ENCODE data around the gene SYK.
"Not testable (repeated sequence)": the region's sequence is repeated elsewhere in the genome, so short reads cannot be mapped to it uniquely, and the experiment has no call there.

SYK gene

GRCh38 chr9:90882991-90883600 is 81.5 kb downstream of the SYK start:
- no peak for DNase-seq

DNA sequence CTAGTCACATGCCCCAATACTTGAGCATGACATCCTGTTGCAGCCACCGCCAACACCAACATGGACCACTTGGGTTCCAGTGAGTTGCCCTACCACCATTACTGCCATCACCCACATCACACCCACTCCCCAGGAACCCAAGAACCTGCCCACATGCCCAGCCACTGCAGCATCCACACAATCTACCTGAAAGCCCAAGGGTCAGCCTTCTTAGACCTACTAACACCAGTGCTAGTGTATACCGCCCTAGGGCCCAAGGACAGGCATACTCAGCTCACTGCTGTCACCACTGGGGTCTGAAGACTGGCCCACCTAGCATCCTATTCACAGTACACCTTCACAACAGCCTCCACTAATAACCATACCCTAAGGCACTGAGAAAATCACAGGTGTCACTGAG is 82.0 kb downstream of the SYK start:
- no peak for DNase-seq

DNA sequence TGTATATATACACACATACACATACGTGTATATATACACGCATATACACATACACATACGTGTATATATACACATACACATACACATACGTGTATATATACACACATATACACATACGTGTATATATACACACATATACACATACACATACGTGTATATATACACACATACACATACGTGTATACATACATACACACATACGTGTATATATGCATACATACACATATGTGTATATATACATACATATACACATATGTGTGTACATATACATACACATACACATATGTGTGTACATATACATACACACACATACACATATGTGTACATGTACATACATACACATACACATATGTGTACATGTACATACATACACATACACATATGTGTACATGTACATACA is 82.6 kb downstream of the SYK start:
- DNase-seq = no peak

DNA sequence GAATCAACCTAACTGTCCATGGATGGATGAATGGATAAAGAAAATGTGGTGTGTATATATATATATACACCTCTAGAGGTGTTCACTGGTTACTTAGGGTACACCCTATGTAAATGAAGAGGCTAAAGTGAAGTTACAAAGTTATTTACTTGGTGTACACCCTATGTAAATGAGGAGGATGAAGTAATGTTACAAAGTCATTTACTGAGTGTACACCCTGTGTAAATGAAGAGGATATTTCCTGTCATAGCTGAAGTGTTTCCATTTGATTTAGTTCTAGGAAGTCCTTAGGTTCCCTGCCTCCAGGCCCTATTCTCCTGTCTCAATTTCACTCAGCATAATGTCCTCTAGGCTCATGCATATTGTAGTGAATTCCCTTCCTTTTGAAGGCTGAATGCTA is 85.2 kb downstream of the SYK start:
- DNase-seq = not testable (repeated sequence)

DNA sequence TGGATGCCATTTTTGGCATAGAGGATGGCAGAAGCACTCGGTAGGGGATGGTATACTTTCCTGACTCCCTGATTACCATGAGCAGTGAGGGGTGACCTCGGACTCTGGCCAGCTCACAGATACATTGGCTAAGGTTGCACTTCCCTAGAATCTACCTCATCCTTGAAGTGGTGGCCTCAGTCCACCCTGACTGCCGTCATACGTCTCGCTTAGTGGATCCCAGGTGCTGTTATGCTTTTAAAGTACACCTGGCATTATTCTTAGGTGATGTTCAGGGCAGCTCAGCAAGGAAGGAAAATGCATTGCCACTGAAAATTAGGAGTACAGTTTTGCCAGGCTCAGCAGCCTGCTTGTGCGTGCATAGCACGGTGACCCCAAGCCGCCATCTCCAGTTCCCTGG is 87.3 kb downstream of the SYK start:
- DNase-seq = no peak

DNA sequence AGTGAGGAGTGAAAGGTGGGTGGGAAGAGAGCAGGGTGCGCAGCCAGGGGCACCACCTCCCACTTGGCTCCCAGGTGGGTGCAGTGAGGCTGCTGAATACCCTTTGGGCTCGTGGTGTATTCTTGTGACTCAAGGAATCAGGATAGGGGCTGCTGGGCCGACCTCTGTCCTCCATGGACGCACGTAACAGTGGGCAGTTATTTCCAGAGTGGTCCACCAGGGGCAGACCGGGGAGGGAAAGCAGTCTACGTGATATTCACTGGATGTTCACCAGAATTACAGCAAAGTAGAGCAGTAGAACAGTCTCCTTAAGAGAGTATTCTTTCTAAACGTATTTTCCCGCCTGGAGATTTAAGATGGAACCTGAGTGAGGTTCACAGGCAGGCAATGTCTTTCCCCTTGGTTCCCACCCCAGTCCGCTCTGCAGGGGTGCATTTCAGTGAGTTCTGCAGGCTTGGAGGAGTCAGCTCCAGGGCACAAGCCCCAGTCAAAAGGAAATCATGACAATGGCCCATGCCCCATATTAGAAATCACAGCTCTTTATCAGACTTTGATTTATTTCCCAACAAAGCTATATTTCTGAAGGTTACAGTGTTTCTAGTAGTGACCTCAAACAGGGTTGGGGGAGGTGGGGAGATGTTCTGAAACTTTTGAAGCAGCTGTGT is 88.7 kb downstream of the SYK start:
- no peak for DNase-seq

GRCh38 chr9:90891308-90892040 is 89.9 kb downstream of the SYK start:
- peak; percentile 72 for DNase-seq

DNA sequence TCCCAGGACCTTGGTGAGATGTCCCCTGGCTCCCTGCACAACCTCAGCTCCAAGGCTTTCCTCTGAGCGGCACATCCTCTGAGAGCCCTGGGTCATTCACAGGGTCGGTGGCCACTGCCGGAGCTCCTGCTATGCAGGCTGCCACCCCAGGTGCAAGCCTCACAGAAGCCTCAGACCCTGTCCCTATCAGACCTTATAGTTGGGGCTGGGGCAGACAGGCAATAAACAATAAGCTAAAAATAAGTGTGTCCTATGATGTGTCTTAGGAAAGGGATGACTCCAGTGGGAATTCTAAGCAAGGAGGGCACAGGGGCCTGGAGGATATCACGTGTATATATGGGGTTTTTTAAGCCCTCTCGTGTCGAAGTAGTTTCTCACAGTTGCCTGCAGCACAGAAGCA is 91.3 kb downstream of the SYK start:
- no peak for DNase-seq

GRCh38 chr9:90893706-90894105 is 92.1 kb downstream of the SYK start:
- no peak for DNase-seq

DNA sequence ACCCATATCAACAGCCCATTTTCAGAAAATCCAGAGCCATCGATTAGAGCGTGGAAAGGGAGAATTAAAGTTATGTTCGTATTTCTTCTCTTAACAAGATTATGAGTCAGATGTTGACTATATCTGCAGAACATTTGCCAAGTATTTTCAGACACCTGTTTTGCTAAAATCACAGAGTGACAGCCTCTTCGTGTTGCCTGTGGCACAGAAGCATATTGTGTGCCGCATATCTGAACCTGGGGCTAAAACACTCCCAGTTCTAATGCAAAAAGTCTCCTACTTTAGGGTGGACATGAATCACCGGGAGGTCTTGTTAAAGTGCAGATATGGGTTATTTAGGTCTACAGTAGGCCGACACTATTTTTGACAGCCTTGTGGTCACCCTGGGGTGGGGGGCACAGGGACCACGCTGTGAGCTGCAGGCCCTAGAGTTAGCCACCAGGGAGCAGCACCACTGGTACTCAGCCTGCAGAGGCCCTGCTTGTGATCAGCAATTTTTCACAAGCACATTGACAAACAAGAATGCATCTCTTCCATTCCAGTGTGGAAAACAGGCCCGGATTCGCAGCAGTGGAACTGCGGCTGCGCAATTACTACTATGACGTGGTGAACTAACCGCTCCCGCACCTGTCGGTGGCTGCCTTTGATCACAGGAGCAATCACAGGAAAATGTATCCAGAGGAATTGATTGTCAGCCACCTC is 93.5 kb downstream of the SYK start:
- DNase-seq = no peak

DNA sequence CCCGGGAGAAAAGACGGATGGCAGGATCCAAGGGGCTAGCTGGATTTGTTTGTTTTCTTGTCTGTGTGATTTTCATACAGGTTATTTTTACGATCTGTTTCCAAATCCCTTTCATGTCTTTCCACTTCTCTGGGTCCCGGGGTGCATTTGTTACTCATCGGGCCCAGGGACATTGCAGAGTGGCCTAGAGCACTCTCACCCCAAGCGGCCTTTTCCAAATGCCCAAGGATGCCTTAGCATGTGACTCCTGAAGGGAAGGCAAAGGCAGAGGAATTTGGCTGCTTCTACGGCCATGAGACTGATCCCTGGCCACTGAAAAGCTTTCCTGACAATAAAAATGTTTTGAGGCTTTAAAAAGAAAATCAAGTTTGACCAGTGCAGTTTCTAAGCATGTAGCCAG is 94.2 kb downstream of the SYK start:
- DNase-seq = no peak

- DNase-seq = no peak
Observed at GRCh38 chr9:90896231-90896630, 94.6 kb downstream of the SYK start.

DNA sequence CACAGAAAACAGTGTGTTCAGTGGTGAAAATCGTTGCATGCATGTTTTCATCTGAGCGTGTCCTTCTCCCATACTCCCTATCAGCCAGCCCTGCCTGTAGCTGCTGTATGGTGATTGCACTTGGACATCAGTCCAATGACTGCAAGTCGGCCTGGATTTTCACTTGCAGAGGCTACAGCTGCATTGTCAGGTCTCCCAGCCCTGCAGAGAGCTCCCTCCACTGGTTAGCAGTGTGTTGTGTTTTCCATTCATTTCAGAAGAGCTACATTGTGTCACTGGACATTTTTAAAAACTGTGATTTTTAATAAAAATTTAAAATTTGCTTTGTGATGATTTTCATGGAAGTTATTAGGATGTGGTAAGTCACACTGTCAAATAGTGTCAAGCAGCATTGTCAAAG is 96.6 kb downstream of the SYK start:
- DNase-seq = no peak

DNA sequence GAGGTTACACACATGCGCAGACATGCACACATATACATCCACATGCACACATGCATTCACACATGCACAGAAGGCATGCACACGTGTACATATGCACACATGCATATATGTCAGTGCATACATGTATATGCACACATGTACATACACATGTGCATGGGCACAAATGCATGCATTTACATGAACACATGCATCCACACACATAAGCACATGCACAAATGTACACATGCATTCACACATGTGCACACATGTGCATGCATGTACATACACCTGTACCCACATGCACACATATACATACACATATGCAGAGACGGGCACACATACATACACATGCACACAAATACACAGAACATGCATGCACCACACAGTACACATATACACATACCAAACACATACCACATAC is 97.7 kb downstream of the SYK start:
- DNase-seq = no peak

DNA sequence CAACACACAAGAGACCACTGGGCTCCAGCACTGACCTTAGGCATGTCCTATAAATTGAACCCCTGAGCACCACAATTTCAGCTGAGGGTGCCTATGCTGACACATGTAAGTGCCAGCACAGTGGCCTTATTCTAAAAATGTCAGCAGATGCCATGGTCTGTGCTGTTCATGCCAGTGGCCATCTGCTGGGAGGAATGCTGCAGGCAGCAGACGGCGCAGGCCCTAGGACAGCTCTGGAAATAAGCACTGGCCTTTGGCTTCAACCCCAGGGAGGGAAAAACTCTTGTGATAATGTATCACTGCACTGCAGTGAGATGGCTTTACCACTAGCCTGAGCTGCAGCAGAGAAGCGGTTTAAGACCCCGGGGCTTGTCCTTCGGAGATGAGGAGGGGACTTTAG is 98.5 kb downstream of the SYK start:
- no peak for DNase-seq

- no peak for DNase-seq
Observed at GRCh38 chr9:90901933-90902332, 100.3 kb downstream of the SYK start.

GRCh38 chr9:90903766-90904424 is 102.3 kb downstream of the SYK start:
- no peak for DNase-seq

GRCh38 chr9:90904706-90905478 is 103.3 kb downstream of the SYK start:
- DNase-seq = no peak

GRCh38 chr9:90905822-90906221 is 104.2 kb downstream of the SYK start:
- no peak for DNase-seq

- DNase-seq = no peak
Observed at GRCh38 chr9:90906316-90907055, 104.9 kb downstream of the SYK start.

DNA sequence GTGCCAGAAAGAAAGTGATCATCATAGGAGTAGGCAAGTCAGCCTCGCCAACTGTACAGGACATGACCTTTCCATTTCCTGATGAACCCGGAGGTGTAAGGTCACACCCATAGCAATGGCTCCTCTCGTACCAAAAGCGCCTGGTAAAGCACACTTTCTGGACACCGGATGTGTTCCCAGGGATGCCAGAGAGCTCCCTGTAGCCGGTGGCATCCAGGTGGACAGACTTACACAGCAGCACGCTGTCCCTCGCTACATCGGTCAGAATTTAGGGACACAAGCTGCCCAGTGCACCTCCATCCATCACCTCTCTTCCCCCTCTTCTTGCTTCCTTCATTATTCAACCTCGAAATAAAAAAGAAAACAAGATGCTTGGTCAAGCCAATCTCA is 105.4 kb downstream of the SYK start:
- DNase-seq = no peak

DNA sequence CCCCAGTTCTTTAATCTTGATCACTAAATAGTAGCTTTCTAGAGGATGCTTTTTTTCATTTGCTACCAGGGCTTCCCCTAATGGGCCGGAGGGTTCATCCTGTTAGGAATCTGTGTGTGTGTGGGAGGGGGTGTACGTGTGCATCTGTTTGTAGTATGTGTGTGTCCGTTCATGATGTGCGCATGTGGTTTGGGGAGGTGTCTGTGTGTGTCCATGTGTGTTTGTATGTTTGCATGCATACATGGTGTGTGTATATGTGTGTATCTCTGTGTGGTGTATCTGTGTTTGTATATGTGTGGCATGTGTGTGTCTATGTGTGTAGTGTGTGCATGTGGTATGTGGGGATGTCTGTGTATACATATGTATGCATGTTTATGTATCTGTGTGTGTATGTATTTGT is 106.2 kb downstream of the SYK start:
- no peak for DNase-seq
